ENCODE data around the gene MYBPH.

GRCh38 chr1:203217668-203218067, 42.0 kb upstream of the MYBPH start:
- TF ChIP-seq CTCF (IDR thresholded peaks at IDR 0.05): no peak
- no peak for TF ChIP-seq EZH2 (IDR thresholded peaks at IDR 0.05; ENCODE audit: borderline replicate concordance, insufficient read depth, low read depth, low read length, poor library complexity, severe bottlenecking)

Data from B cell (primary cell).